K562 (cell line): ENCODE measurements around the gene DDR1.

Experiments used
- GABPA ChIP-seq: fragments of 200-800 bp; sonication (Bioruptor generic); conservative IDR thresholded peaks from 2 replicates; pipeline ENCODE4 v1.6.1; 2016; ENCODE audit warnings: low read depth, missing genetic modification characterization, missing compliant biosample characterization
- PTTG1 ChIP-seq: fragments of 450-650 bp; IDR thresholded peaks from 2 replicates; pipeline ENCODE4 v1.6.1; 2016; ENCODE audit warnings: low read depth, mild to moderate bottlenecking, missing genetic modification characterization, missing compliant biosample characterization

- TF ChIP-seq PTTG1 = no peak
- TF ChIP-seq GABPA (tag) = no peak
Measured at GRCh38 chr6:30891450-30891723, 7.1 kb downstream of the DDR1 start.
